ENCODE results near the gene FAR1. TPM values are rescaled to one million over a fixed set of nuclear protein-coding genes. Genes with fewer than 3 reads are reported as not detected.
"Not testable (repeated sequence)": the region's sequence is repeated elsewhere in the genome, so short reads cannot be mapped to it uniquely, and the experiment has no call there.

The FAR1 gene
- total and polyA plus RNA-seq, 11 donors = 10.9 to 50.2 (median 30.7) TPM

DNA sequence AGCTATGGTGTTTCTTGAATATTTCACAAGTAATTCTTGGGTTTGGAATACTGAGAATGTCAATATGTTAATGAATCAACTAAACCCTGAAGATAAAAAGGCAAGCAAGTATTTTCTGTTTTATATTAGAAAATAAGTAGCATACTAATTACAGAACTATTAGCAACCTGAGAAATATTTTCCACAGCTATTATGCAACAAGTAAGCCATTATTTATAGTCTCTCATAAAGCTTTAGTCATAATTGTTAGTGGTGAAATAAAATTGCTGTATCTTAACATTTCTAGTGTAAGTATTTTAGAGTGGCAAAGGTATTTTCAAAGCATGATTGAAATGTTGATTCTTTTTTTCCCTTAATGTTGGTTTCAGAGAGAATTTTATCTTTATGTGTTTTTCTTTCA is 53.3 kb downstream of the FAR1 start:
- intact Hi-C loops (cut with DNase I) = no loop called here
- no peak overlapping the region for H3K27ac ChIP-seq
- TF ChIP-seq, protein P1, sequence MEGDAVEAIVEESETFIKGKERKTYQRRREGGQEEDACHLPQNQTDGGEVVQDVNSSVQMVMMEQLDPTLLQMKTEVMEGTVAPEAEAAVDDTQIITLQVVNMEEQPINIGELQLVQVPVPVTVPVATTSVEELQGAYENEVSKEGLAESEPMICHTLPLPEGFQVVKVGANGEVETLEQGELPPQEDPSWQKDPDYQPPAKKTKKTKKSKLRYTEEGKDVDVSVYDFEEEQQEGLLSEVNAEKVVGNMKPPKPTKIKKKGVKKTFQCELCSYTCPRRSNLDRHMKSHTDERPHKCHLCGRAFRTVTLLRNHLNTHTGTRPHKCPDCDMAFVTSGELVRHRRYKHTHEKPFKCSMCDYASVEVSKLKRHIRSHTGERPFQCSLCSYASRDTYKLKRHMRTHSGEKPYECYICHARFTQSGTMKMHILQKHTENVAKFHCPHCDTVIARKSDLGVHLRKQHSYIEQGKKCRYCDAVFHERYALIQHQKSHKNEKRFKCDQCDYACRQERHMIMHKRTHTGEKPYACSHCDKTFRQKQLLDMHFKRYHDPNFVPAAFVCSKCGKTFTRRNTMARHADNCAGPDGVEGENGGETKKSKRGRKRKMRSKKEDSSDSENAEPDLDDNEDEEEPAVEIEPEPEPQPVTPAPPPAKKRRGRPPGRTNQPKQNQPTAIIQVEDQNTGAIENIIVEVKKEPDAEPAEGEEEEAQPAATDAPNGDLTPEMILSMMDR (IDR thresholded peaks at IDR 0.05) = no peak
- TF ChIP-seq POLR2A (IDR thresholded peaks at IDR 0.05) = no peak
- H3K4me1 ChIP-seq = peaks cover 0 to 4% (median 0%) of the 10 kb centered on the region in 12 donors
- no peaks in the 10 kb centered on the region for H3K27me3 ChIP-seq
- DNase-seq = no peak
- H3K36me3 ChIP-seq = peaks cover 0 to 91% (median 46%) of the 10 kb centered on the region in 9 donors
- no peaks in the 10 kb centered on the region for H3K9me3 ChIP-seq
- H3K4me3 ChIP-seq = no peak overlapping the region
- no peak for ATAC-seq

GRCh38 chr11:13726456-13726855 is 58.0 kb downstream of the FAR1 start:
- 93 to 97% (median 96%) methylated on average over 1 of the region's 1 CpG for WGBS, 4 donors
- H3K9me3 ChIP-seq = no peaks in the 10 kb centered on the region
- ATAC-seq = no peak

GRCh38 chr11:13728076-13728475 is 59.6 kb downstream of the FAR1 start:
- Histone ChIP-seq H3K9me3 (no peaks in the 10 kb centered on the region), H3K27ac (no peak overlapping the region), H3K4me3 (no peak overlapping the region), H3K4me1 (no peaks in the 10 kb centered on the region), H3K27me3 (no peaks in the 10 kb centered on the region), H3K36me3 (peaks cover 0 to 80% (median 45%) of the 10 kb centered on the region in 9 donors)
- DNase-seq (no peak), ATAC-seq (no peak)
- TF ChIP-seq, protein P1 (IDR thresholded peaks at IDR 0.05) = no peak
- TF ChIP-seq POLR2A (IDR thresholded peaks at IDR 0.05) = no peak
- intact Hi-C loops (cut with DNase I) = no loop called here

More at GRCh38 chr11:13726456-13726855, 58.0 kb downstream of the FAR1 start:
- H3K4me3 ChIP-seq = no peak overlapping the region
- peaks cover 0 to 96% (median 55%) of the 10 kb centered on the region in 9 donors for H3K36me3 ChIP-seq
- intact Hi-C loops (cut with DNase I) = no loop called here
- peaks cover 0 to 2% (median 0%) of the 10 kb centered on the region in 12 donors for H3K4me1 ChIP-seq
- no peak for DNase-seq
- TF ChIP-seq, protein P1 (IDR thresholded peaks at IDR 0.05) = no peak
- no peak for TF ChIP-seq POLR2A (IDR thresholded peaks at IDR 0.05)
- H3K27me3 ChIP-seq = no peaks in the 10 kb centered on the region
- no peak overlapping the region for H3K27ac ChIP-seq

DNA sequence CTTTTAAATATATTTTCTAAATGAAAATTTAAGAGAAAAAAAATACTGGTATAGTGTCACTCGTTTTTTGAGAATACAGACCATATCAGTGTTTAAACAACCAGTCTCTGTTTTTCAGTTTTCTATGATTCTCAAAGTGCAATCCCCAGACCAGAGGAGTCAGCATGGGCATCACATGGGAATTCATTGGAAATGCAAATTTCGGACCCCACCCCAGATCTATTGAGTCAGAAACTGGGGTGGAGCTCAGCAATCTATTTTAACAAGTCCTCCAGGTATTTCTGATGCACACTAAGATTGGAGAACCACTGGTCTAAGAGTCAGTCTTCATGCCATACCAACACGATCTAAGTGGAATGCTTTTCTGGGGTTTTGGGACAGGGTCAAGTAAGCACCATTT is 66.1 kb downstream of the FAR1 start:
- intact Hi-C loops (cut with DNase I) = no loop called here
- TF ChIP-seq POLR2A (IDR thresholded peaks at IDR 0.05) = no peak
- 86 to 94% (median 91%) methylated on average over 3 of the region's 3 CpGs for WGBS, 4 donors

GRCh38 chr11:13745165-13745564 is 76.7 kb downstream of the FAR1 start:
- ATAC-seq (peak in 1 of 4 donors; percentile 42), DNase-seq (no peak)
- Histone ChIP-seq H3K27ac (no peak overlapping the region), H3K4me3 (no peak overlapping the region), H3K36me3 (no peaks in the 10 kb centered on the region), H3K4me1 (peaks cover 0 to 6% (median 0%) of the 10 kb centered on the region in 12 donors), H3K9me3 (no peaks in the 10 kb centered on the region), H3K27me3 (peaks cover 0 to 4% (median 0%) of the 10 kb centered on the region in 9 donors)
- WGBS, 4 donors = 45 to 63% (median 59%) methylated on average over 2 of the region's 2 CpGs
- intact Hi-C loops (cut with DNase I) = no loop called here
- no peak for TF ChIP-seq POLR2A (IDR thresholded peaks at IDR 0.05)
- TF ChIP-seq, protein P1 (IDR thresholded peaks at IDR 0.05) = no peak

More for the DNA sequence above, 66.1 kb downstream of the FAR1 start:
- H3K27me3 ChIP-seq = no peaks in the 10 kb centered on the region
- H3K9me3 ChIP-seq = no peaks in the 10 kb centered on the region
- H3K4me3 ChIP-seq = no peak overlapping the region
- H3K36me3 ChIP-seq = peaks cover 0 to 20% (median 9%) of the 10 kb centered on the region in 9 donors
- no peak for ATAC-seq
- no peak overlapping the region for H3K27ac ChIP-seq
- peaks cover 0 to 6% (median 0%) of the 10 kb centered on the region in 12 donors for H3K4me1 ChIP-seq
- no peak for DNase-seq

GRCh38 chr11:13753316-13753715 is 84.8 kb downstream of the FAR1 start:
- H3K4me3 ChIP-seq; ATAC-seq; H3K4me1 ChIP-seq; H3K27me3 ChIP-seq; DNase-seq; intact Hi-C loops (cut with DNase I); H3K9me3 ChIP-seq; H3K36me3 ChIP-seq; H3K27ac ChIP-seq: not testable (repeated sequence)
- WGBS, 4 donors = 74 to 81% (median 79%) methylated on average over 5 of the region's 5 CpGs
